ENCODE results near the gene NFATC2.
A peak's percentile ranks its signal among the peaks of the same experiment; 100 is the strongest.
"Not testable (repeated sequence)": the region's sequence is repeated elsewhere in the genome, so short reads cannot be mapped to it uniquely, and the experiment has no call there.

The NFATC2 gene

DNA sequence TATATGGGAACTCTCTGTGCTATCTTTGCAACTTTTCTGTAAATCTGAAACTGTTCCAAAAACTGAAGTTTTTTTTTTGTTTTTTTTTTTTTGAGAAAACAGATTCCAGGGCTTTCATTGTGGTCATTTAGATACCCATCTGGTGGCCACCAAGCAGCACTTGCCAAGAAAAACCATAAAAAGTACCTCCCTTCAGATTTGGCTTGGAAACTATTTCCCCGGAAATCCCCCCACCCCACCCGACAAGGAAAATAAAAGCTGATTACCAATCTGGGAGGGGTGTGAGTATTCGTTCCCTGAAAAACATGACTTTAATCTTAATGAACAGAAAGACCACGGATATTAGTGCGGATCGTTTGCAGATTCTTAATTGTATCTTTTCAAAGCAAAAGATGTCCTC lies 1.9 kb downstream of the NFATC2 start:
- no peak for DNase-seq (ENCODE audit: extremely low read depth in 1 of 2, low read depth in 1 of 2)

DNA sequence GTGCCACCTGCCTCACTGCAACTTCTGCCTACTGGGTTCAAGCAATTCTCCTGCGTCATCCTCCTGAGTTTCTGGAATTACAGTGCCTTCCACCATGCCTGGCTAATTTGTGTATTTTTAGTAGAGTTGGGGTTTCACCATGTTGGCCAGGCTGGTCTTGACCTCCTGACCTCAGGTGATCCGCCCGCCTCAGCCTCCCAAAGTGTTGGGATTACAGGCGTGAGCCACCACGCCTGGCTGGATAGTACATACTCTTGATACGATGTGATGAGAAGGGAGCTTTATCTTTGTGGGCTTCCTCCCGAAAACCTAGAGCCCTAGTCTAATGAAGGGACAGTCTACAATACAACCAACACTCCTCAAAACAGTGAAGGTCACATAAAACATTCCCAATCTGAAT lies 2.4 kb downstream of the NFATC2 start:
- not testable (repeated sequence) for DNase-seq (ENCODE audit: extremely low read depth in 1 of 2, low read depth in 1 of 2)

DNA sequence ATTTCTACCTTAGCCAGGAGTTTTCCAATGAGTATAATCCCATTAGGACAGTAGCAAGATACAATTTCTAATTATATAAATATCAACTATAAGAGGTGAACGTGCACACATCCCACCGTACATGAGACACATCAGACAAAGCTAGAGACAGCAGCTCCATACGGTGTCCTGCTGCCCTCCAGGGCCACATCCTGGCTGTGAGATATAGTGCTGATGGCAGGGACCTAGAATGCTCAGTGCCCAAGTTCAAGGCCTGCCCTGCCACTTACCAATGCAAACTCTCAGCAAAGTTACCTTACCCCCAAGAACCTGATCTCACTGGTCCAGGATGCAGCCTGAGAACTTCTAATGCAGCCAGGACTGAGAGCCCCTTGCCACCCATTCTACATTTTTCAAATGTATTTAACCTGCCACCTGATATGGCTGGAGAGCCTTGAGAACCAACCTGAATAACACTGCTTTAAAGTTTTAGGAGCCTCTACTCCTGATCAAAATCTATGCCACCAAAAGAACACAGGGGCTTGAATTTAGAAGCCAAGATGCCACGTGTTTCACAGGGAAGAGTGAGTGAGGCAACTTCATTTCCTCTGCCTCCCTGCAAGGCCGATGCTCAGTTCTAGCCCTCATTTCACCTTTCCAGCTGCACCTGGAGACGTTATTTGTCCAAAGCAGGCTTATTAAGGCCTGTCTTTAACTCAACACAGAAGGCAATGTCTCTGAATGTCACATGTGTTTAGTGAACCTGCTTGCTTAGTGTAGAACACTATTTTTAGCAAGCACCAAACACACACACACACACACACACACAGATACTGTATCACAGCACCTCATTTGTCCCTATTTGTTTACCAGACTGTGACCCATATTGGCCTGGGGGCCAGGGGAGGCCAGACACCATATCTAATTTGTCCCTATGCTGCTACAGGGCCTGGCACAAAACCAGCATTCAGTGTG lies 6.1 kb downstream of the NFATC2 start:
- DNase-seq (ENCODE audit: extremely low read depth in 1 of 2, low read depth in 1 of 2), result no peak

DNA sequence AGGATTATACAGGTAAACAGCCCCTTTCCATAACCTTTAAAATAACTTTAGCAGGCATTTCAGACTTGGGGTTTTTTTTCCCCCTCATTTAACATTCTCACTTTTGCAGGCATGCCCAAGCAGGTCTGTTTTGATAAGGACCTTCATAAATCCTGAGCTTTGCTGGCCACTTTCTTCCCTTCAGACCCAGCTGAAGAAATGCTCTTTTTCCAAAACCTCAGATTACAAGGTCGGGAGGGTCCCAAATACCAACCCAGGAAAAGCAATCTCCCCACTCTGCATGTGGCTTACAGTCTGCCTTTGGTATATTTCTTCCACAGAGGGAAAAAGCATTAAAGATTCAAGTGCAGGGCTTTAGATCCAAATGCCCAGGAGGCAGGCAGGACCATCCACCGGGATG lies 6.8 kb downstream of the NFATC2 start:
- DNase-seq (ENCODE audit: extremely low read depth in 1 of 2, low read depth in 1 of 2), result no peak

DNA sequence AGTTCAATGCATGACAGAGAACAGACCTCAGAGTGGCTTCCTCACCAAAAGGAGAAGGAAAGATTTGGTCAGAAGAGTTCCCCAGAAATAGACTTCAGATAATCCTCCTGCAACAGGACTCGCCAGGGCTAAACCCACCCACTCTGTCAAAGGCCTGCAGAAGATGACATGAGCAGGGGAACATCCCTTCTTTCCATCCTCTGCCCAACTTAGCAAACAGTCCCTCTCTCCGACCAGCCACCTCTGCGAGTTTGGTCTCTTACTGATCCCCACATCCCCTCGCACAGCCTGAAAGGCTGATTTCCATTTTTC lies 7.5 kb downstream of the NFATC2 start:
- DNase-seq (ENCODE audit: extremely low read depth in 1 of 2, low read depth in 1 of 2), result no peak

DNA sequence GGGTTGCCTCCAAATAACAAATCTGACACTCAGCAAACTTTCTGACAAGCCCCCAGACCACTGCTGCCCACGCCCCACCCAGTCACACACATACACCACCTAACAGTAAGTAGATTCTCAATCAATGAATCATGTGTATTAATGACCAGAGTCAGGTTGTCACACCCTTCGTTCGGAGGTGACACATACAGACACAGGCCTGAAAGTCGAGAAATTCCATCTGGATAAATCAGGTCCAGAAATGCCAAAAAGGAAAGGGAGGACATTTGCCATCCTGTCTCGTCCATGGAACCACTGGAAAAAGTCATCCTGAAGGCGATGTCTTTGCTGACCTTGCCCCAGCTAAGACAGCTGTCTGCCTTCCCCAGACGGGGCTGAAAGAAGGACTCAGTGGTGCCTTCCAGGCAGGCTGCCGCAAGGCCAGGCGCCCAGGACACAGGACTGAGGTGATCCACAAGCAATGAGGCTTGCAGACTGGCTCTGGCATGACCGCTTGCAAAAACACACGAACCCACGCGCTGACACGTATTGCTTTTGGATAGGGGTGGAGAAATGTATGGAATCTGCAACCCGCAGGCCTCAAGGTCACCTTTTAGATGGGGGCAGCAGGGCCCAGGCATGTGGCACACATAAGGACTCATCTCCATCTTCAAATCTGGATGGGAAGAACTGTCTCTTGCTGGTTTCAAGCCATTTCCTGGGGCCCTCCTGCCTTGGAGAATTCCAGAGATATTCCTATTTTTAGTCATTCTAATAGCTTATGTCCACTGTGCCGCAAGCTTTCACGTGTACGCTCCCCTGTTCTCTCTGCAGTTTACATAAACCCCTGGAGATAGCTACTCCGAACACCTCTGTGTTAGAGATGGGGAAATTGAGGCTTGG lies 9.0 kb downstream of the NFATC2 start:
- DNase-seq (ENCODE audit: extremely low read depth in 1 of 2, low read depth in 1 of 2), result no peak

DNA sequence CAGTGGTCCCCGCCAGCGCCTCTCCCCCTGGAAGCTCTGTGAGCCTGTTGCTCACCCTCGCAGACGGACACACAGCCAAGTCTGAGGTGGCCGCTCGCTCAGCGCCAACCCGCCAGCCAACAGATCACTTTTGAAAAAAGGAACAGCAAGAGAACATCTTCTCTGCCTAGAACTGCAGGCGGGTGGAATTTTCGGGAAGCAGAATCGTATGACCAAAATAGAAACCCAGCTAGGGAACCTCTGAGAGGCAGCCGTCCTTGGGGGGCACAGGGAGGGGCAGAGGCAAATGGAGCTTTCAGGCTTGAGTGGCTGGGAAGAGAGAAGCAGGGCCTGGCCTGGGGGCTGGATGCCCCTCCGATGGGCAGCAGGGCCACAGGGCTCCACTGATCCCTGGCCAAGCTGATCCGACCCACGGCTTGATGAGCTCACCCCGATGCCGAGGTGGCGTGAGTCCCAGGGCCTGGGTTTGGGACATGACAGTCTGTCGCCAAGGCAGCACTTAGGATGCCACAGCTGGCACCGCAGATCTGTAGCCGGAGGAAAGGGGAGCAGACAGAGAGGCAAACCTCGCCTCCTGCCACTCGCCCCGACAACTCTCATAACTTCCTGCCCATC lies 9.8 kb downstream of the NFATC2 start:
- no peak for DNase-seq (ENCODE audit: extremely low read depth in 1 of 2, low read depth in 1 of 2)

DNA sequence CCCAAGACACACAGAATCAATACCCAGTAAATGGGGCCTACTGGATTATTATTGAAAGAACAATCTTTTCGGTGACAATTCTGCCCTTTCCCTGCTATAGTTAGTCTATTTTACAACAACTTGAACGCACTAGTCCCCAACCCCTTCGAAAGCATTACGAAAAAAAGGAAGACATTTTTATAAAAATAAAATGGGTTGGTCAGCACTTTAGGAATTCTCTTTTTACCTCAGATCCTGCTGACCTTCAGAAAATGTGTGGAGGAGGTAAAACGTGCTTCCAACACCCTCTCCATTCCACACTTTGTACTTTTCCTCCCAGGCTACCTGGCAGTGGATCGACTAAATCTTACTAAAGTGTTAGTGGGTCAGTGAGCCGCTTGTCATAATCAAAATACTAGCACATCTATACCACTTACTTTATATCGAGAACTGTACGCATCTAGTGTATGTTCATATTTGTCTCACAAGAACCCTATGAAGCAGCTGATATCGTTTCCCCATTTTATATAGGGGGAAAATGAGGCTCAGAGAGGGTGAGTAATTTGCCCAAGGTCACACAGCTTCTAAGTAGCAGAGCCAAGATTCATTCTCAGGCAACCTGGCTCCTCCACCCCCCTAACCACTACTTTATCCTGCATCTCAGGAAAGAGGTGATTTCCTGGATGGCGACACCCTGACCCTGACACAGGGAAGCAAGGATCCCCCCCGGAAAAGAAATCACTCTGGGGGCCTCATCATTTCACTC lies 10.6 kb downstream of the NFATC2 start:
- DNase-seq (ENCODE audit: extremely low read depth in 1 of 2, low read depth in 1 of 2), result no peak

DNA sequence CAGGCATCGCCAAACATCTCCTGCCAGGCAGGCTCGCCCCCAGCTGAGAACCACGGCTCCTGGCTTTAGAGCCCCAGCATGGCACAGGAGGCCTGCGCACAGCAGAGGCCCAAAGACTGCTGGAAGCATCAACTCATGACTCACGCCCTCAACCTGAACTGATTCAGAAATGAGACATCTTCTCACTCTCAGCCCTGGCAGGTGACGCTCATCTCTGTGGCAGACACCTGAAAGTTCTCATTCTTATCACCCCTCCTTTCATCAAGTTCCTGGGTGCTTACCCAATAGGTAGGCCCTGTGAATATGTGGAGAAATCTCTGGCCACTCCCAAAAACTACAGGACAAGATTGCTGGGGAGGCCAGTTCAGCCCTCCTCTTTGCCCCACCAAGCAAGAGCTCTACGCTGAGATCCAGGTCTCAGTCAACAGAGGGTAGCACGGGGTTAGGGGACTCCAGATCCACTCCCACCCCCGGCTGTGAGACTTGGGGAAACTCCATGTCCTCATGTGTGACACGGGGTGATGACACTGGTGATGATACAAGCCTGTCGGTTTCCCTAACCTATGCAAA lies 11.3 kb downstream of the NFATC2 start:
- DNase-seq (ENCODE audit: extremely low read depth in 1 of 2, low read depth in 1 of 2), result peak in 1 of 2 donors; percentile 36

DNA sequence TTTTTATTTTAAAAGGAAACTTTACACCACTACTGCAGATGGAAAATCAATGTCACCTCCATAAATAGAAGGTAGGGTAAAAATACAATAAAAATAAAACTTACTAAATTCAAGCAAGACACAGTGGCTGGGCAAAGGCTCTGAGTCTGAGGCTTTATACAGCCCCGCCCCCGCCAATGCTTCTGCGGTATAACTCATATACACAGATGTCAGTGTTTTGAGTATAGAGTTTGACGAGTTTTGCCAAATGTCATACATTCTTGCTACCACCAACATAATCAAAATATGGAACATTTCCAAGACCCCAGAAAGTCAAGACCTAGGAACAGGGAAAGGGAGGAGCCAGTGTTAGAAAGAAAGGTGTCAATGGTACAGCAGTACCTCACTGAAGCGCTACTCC lies 12.8 kb downstream of the NFATC2 start:
- no peak for DNase-seq (ENCODE audit: extremely low read depth in 1 of 2, low read depth in 1 of 2)

DNA sequence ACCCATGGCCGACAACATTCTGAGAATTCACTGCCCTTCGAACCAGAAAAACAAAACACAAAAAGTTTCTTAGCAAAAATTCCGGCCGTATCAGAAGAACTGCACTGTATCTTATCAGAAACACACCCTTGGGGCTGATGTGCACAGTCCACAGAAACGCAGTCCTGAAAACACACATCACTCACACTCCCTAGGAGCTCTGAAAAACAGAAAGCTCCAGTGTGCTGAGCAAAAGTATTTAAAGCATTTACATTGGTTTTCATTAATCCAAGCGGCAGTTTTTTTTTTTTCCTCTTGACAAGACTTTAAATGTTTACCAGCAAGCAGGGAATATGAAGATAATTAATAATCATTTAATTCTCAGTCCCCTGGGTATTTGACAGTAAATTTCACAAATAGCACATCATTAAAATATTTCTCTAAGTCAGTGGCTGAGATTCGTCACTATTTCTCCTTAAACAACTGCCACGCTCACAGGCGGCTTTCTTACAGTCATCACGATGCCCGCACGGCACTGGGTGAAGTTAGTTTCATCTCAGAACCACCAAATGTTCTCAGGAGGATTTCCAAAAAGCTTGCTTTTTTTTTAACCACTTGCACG lies 13.3 kb downstream of the NFATC2 start:
- no peak for DNase-seq (ENCODE audit: extremely low read depth in 1 of 2, low read depth in 1 of 2)

DNA sequence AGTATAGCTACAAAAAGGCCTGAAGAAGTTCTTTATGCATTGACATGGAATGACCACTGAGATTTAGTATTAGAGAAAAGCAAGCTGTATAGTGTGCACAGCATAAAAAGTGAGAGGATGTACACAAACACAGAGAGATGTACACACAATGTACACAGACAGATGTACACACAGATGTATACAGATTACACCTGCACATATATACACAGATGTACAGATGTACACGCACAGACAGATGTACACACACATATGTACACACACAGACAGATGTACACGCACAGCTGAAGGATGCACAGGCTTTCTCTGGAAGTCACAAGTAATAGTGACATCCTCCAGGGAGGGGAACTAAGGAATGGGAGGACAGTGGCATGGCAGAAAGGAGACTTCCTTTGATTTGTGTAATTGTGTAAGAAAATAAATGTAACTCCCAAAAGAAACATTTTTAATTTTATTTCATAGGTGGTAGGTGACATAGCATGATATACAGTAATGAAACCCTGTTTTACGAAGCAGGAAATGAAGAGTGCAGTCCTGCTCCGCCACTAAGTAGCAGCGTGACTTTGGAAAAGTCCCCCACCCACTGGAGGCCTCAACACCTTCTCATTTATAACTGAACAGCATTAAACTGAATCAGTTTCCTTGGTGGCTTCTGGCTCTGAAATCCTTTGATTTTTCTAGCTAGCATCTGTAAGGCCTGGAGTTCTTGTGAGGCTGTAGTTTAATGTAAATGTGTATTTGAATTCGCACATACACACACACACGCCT lies 14.1 kb downstream of the NFATC2 start:
- DNase-seq (ENCODE audit: extremely low read depth in 1 of 2, low read depth in 1 of 2), result no peak

DNA sequence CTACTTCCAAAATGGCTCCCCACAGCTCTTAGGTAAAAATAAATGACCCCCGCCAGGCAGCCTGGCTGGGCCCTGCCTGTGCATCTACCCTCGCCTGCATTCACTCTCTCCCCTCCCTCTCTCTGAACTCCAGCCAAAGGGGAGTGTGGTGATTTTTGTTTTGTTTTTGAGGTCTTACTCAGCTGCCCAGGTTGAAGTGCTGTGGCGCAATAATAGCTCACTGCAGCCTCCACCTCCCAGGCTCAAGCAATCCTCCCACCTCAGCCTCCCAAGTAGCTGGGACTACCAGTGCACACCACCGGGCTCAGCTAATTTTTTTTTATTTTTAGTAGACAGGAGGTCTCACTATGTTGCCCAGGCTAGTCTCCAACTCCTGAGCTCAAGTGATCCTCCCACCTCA lies 15.8 kb downstream of the NFATC2 start:
- no peak for DNase-seq (ENCODE audit: extremely low read depth in 1 of 2, low read depth in 1 of 2)

DNA sequence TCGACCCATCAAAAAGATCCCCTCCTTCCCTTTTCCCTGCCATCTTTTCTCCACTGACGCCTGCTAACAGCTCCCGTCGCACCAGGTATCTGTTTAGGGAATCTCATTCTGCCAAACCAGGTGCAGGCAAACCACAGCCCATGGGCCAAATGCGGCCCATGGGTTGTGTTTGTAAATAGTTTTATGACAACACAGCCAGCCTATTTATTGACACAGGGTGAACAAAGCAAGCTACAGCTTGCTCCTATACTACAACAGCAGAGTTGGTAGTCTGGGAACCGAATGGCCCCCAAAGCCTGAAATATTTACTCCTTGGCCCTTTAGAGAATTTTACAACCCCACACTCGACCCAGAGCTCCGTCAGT lies 16.4 kb downstream of the NFATC2 start:
- no peak for DNase-seq (ENCODE audit: extremely low read depth in 1 of 2, low read depth in 1 of 2)

DNA sequence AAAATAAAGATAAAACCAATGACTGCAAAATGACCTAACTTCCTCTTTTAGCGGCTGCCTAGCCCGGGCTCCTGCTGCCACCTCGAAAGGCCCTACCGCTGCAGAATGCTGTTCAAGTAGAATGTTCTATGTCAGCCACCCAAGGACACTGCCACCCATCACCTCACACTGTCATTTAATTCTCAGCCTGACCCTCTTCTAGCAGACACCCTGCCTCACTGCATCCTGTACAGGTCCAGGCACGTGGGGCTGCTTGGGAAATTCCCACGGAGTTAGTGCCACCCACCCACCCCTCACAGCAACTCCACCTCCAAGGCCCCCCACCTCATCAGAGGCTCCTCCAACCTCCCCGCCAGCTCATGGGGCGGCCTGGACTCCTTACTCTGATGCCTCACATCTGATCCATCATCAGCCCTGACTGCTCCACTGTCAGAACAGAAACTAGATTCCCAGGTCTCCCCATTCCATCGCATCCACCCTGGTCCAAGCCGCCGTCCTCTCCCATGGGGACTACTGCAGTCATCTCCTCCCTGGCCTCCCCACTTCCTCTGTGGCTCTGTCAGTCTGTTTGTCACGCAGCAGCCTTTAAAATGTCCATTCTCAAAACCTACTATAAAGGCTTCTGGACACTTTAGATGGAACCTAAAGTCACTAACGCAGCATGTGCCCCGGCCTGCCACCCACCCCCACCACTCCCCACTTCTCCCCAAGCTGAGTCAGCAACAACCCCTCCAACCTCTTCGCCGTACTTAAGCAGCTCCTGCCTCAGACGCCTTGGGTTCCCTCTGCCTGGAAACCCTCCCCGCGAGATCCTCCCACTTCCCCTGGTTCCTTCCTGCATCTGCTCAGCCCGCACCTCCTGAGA lies 17.0 kb downstream of the NFATC2 start:
- no peak for DNase-seq (ENCODE audit: extremely low read depth in 1 of 2, low read depth in 1 of 2)

DNA sequence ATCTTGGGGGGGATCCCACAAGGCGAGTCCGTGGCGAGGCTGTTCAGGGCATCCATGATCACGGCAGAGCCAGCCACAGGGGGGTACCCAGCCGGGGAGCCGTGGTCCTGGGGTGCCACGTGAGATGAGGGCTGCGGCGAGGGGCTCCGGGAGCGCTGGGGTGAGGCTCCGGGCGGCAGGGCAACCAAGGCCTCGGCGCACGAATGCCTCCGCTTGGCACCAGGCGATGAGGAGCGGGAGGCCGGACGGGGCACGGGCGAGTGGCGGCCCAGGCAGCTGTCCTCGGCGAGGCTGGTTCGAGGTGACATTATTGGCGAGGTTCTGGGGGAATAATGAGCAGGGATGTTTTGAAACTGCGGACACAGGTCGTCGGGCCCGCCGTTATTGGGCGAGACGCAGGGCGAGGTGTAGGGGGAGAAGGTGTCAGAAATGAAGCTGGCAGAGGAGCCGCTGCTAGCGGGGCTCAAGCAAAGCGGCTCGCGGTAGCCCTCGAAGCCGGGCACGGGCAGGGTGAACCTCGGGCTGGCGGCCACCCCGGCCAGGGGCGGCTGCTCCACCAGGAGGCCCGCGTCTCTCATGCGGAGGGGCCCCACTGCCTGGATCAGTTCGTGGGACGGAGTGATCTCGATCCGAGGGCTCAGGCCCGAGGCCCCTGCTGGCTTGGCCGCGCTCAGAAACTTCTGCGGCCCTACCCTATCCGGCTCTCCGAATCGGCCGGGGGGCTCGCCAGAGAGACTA lies 19.1 kb downstream of the NFATC2 start:
- no peak for DNase-seq (ENCODE audit: extremely low read depth in 1 of 2, low read depth in 1 of 2)

DNA sequence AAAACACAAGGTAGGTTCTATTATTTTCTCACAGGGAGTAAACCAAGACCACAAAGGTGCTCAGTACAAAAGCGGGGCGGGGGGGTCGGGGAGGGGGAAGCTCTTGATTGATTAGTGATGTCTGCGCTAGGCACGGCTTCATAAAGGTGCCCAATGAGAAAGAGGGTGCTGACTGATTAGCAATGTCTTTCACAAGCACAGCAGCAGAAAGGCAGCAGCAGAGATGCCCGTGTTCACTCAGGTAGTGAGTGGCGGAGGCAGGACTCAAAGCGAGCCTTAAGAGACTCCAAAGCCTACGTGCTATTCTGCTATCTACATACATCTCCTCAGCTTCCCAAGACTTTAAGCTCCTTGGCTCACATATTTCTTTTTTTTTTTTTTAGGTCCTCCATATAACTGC lies 20.3 kb downstream of the NFATC2 start:
- DNase-seq (ENCODE audit: extremely low read depth in 1 of 2, low read depth in 1 of 2), result no peak

DNA sequence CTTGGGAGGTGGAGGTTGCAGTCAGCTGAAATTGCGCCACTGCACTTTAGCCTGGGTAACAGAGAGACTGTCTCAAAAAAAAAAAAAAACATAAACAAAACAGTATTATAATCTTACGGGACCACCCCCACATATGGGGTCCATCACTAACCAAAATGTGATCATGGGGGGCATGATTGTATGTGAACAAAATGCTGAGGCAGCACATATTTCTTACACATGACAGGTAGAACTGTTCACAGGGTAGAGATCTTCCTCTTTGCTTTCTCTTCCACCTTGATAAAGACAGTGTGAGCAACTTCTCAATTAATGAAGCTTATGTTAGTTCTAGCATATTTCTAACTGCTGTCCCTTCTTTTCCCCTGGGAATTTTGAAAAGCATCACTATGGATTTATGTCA lies 24.7 kb downstream of the NFATC2 start:
- no peak for DNase-seq (ENCODE audit: extremely low read depth in 1 of 2, low read depth in 1 of 2)

Measured in activated CD8-positive, alpha-beta memory T cell treated with anti-CD3 and anti-CD28 coated beads for 1 hour (primary cell).